Endothelial cell of hepatic sinusoid (primary cell): ENCODE measurements around the gene STARD7.

Source experiments
- in situ Hi-C: cut with HindIII; loops from 2 replicates; pipeline ENCODE4 v1.10.0; 2017; ENCODE audit warnings: low sequenced_read_pairs

Gene STARD7

GRCh38 chr2:96201338-96201737, 7.3 kb downstream of the STARD7 start:
- in situ Hi-C loops, result loop anchor here (5.0 kb wide), 1 partner anchor 71 kb away; no protein-coding TSS in a partner anchor

DNA sequence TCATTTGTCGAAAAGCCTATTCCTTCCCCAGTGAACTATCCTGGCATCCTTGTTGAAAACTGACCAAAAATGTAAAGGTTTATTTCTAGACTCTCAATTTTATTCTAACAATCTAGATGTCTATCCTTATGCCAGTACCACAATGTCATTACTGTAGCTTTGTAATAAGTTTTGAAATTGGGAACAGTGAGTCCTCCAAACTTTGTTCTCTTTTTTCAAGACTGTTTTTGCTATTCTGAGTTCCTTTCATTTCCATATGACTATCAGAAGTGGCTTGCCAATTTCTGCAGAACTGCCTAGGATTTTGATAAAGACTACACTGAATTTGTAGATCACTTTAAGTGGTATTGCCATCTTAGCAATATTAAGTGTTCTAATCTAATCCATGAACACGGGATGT, 9.7 kb downstream of the STARD7 start:
- in situ Hi-C loops, result no loop called here

DNA sequence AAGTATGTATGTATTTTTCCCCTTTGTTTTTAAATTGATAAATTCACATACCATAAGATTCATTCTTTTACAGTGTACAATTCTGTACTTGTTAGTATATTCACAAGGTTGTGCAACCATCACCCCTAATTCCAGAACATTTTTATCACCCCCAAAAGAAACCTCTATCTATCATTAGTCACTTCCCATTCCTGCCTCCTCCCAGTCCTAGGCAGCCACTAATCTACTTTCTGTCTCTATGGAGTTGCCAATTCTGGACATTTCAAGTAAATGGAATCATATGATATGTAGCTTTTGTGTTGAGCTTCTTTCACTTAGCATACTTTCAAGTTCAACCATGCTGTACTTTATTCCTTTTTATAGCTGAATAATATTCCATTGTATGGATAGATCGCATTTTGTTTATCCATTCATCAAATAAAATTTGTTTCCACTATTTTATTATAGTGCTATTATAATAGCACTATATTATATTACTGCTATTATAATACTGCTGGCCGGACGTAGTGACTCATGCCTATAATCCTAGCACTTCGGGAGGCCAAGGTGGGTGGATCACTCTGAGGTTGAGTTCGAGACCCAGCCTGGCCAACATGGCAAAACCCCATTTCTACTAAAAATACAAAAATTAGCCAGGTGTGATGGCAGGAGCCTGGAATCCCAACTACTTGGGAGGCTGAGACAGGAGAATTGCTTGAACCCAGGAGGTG, 10.9 kb downstream of the STARD7 start:
- in situ Hi-C loops, result no loop called here

GRCh38 chr2:96195410-96196066, 13.1 kb downstream of the STARD7 start:
- in situ Hi-C loops, result no loop called here

GRCh38 chr2:96191937-96192670, 16.5 kb downstream of the STARD7 start:
- in situ Hi-C loops, result no loop called here

DNA sequence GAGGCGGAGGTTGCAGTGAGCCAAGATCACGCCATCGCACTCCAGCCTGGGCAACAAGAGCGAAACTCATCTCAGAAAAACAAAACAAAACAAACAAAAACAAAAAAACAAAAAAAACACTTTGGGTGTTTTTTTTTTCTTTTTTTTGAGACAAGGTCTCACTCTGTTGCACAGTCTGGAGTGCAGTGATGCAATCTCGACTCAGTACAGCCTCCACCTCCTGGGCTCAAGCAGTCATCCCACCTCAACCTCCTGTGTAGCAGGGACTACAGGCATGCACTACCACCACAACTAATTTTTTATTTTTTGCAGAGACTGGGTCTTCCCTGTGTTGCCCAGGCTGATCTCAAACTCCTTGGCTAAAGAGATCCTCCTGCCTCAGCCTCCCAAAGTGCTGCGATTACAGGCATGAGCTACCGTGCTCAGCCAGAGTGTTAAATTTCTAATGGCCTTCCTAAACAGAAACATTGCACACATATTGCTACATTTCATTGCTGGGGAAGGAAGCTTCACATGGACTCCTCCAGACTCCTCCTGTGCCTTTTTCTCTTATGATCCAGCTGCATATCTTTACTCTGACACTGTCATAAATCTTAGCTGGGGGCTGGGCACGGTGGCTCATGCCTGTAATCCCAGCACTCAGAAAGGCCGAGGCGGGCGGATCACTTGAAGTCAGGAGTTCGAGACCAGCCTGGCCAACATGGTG, 19.7 kb downstream of the STARD7 start:
- in situ Hi-C loops, result no loop called here

- in situ Hi-C loops, result no loop called here
These were observed 22.1 kb downstream of the STARD7 start for GRCh38 chr2:96186562-96186961.

- in situ Hi-C loops, result no loop called here
These were observed 23.1 kb downstream of the STARD7 start for GRCh38 chr2:96185516-96185915.

DNA sequence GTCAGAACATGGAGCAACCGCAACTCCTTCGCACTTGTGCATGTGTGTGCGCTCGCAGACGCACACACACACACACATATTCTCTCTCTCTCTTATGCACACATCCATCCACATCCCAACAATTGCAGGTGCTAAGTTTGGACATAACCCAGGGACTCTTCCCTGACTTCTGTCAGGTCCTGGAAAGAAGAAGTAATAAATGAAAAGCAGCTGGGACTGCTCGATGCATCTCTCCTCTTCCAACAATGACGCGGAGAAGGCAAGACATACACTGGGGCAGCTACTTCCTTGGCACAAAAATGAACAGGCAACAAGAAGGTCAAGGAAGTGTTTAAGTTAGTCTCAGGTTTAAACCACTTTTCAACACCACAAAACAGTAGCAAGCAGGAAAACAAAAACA, 23.6 kb downstream of the STARD7 start:
- in situ Hi-C loops, result no loop called here

DNA sequence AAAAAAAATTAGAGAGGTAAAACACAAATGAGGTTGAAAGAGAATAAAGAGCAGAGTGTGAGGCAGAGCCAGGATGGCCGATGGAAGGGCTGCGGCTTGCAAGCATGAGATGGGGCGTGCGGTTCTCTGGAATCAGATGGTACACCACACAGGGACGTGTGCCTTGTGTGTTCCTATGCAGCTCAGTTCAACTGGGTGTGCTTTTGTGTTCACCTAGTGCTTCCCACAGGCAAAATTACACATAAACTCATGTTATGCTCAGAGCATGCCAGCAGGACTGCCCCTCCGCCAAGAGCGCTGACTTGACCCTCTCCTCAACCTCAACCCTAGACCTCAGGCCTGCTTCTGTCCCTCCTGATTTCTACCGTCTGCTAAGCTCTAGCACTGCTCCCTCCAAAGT, 24.4 kb downstream of the STARD7 start:
- in situ Hi-C loops, result no loop called here

GRCh38 chr2:96181529-96181928, 27.1 kb downstream of the STARD7 start:
- in situ Hi-C loops, result no loop called here

DNA sequence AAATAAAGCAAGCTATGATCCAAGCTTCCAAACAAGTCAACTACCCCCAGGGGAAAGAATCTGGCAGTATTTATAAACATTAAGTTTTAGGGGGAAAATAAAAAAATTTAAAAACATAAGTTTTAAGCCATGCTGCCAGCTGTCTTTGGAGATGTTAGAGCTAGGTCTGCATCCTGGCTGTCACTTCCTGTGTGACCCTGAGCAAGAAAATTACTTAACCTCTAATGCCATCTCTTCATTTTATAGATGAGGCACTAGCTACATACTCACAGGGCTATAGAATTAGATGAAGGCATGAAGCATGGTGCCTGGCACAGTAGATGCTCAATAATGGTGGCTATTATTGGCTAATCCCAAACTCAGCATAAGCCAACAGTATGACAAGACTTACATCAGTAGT, 28.1 kb downstream of the STARD7 start:
- in situ Hi-C loops, result no loop called here

- in situ Hi-C loops, result no loop called here
These were observed 28.6 kb downstream of the STARD7 start for GRCh38 chr2:96180002-96180401.

- in situ Hi-C loops, result no loop called here
These were observed 32.0 kb downstream of the STARD7 start for GRCh38 chr2:96176661-96177060.

- in situ Hi-C loops, result no loop called here
These were observed 32.7 kb downstream of the STARD7 start for GRCh38 chr2:96175951-96176350.

GRCh38 chr2:96174251-96175144, 34.1 kb downstream of the STARD7 start:
- in situ Hi-C loops, result no loop called here

DNA sequence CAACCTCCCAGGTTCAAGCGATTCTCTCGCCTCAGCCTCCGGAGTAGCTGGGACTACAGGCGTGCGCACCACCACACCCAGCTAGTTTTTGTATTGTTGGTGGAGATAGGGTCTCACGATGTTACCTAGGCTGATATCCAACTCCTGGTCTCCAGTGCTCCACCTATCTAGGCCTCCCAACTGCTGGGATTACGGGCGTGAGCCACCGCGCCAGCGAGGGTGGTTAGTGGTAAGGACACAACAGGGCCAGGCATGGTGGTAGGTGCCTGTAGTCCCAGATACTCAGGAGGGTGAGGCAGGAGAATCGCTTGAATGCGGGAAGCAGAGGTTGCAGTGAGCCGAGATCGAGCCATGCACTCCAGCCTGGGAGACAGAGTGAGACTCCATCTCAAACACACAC, 36.8 kb downstream of the STARD7 start:
- in situ Hi-C loops, result no loop called here

DNA sequence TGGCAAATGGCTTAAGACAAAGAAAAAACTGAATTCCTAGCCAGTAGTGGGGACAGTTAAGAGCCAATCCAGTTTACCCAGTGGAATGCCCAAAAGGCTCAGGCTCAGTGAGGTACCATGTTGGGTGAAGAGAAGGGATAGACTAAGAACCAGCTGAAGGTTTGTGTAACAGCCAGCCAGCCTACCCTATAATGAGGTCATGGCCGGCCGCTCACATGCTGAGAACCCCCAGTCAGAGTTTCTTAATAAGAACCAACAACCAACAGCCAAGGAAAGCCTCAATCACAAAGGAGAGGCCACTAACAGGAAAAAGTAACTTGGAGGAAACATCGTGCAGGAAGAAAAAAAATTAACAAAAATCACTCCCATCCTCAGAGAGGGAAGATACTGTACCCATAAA, 38.0 kb downstream of the STARD7 start:
- in situ Hi-C loops, result no loop called here

GRCh38 chr2:96169868-96170507, 38.6 kb downstream of the STARD7 start:
- in situ Hi-C loops, result no loop called here
